22Rv1 (cell line): ENCODE results near the gene MAP4K4.

Source experiments
- ZFX ChIP-seq: fragments of 450-650 bp; IDR thresholded peaks from 2 replicates; pipeline ENCODE4 v1.6.1; 2017; ENCODE audit warnings: antibody characterized with exemption, borderline replicate concordance
- TF ChIP-seq, protein P1 (sequence below): fragments of 450-650 bp; IDR thresholded peaks from 2 replicates; pipeline ENCODE4 v1.5.1; 2017; ENCODE audit warnings: mild to moderate bottlenecking

DNA sequence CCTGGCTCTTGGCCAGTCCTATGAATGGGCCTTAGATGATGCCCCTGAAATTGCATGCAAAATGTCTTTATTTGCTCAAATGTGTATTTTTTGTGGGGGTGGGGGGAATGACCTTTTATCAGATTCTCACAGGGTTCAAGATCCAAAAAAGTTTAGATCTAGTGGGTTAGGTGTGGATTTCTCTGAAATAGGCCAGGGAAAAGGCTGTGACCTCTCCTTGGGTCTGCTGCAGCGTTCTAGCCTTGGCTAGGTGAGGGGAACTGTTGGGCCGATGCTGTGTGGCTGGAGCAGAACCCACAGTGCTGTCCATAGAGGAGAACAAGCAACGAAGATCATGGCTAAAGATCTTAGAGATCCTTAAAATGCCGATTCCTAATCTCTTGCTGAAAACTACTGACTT, 163.9 kb downstream of the MAP4K4 start:
- TF ChIP-seq, protein P1, sequence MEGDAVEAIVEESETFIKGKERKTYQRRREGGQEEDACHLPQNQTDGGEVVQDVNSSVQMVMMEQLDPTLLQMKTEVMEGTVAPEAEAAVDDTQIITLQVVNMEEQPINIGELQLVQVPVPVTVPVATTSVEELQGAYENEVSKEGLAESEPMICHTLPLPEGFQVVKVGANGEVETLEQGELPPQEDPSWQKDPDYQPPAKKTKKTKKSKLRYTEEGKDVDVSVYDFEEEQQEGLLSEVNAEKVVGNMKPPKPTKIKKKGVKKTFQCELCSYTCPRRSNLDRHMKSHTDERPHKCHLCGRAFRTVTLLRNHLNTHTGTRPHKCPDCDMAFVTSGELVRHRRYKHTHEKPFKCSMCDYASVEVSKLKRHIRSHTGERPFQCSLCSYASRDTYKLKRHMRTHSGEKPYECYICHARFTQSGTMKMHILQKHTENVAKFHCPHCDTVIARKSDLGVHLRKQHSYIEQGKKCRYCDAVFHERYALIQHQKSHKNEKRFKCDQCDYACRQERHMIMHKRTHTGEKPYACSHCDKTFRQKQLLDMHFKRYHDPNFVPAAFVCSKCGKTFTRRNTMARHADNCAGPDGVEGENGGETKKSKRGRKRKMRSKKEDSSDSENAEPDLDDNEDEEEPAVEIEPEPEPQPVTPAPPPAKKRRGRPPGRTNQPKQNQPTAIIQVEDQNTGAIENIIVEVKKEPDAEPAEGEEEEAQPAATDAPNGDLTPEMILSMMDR, result no peak
- no peak for TF ChIP-seq ZFX
